Stomach smooth muscle (tissue), 2 donors: ENCODE data around the gene ITPR3.

ENCODE experiments used
- H3K27ac ChIP-seq: one replicate; pipeline ENCODE4 v1.7.0; 2013; ENCODE audit warnings: mild to moderate bottlenecking, low read length, inconsistent platforms
- H3K27me3 ChIP-seq, 2 donors: one replicate each; pipeline ENCODE4 v1.7.0; 2013; ENCODE audit warnings: low read length in 2 of 2; ENCODE audit not compliant: insufficient read depth in 2 of 2, control insufficient read depth in 1 of 2
- H3K36me3 ChIP-seq, 2 donors: one replicate each; pipeline ENCODE4 v1.7.0; 2013; ENCODE audit warnings: low read length in 2 of 2; ENCODE audit not compliant: control insufficient read depth in 2 of 2, insufficient read depth in 2 of 2
- H3K4me1 ChIP-seq: one replicate; pipeline ENCODE4 v1.7.0; 2013; ENCODE audit warnings: low read length; ENCODE audit not compliant: control insufficient read depth, insufficient read depth
- H3K4me3 ChIP-seq, 2 donors: one replicate each; pipeline ENCODE4 v1.7.0; 2013; ENCODE audit warnings: low read length in 2 of 2
- H3K9ac ChIP-seq, 2 donors: one replicate each; pipeline ENCODE4 v1.7.0; 2013; ENCODE audit warnings: low read length in 2 of 2, mild to moderate bottlenecking in 1 of 2
- H3K9me3 ChIP-seq, 2 donors: one replicate each; pipeline ENCODE4 v1.7.0; 2013; ENCODE audit warnings: low read length in 2 of 2; ENCODE audit not compliant: control insufficient read depth in 2 of 2
- donor health status: healthy.
- donor health status: Pancreatic carcinoma.

ITPR3 gene

DNA sequence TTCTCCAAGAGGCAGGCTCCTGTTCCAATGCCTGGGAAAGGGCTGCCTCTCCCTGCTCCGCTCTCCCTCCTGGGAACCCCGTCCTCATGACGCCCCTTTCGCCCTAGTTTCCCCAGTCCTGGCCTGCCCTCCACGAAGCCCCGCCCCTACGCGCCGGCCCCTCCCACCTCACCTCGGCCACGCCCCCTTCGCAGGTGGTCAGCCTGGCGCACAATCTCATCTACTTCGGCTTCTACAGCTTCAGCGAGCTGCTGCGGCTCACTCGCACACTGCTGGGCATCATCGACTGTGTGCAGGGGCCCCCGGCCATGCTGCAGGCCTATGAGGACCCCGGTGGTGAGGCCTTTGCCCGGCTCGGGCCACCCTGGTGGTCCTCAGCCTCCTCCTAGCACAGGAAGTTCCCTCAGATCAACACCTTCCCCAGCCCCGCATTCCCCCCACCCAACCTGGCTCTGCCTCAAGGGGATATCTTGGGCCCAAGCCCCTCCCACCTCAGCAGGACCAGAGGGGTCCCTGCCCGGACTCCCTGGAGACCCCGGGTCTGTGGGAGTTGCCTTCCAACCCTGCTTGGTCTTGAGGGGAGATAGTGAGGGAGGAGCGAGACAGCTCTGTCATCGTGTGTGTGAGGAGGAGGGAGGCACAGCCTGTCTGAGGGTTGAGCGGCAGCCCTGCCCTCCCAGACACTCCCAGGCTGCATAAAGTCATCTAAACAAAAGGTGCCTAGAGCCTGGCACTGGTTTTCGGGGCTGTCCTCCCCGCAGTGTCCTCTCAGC lies 50.0 kb downstream of the ITPR3 start:
- H3K9me3 ChIP-seq: no peaks in the 10 kb centered on the region
- peaks cover 0 to 10% of the 10 kb centered on the region in 2 donors for H3K27me3 ChIP-seq
- H3K36me3 ChIP-seq: no peaks in the 10 kb centered on the region
- peaks cover 2% of the 10 kb centered on the region for H3K4me1 ChIP-seq
- H3K27ac ChIP-seq: no peak overlapping the region
- no peak overlapping the region for H3K9ac ChIP-seq
- H3K4me3 ChIP-seq: no peak overlapping the region

- Histone ChIP-seq H3K9me3 (no peaks in the 10 kb centered on the region), H3K27me3 (peaks cover 0 to 12% of the 10 kb centered on the region in 2 donors), H3K4me3 (no peak overlapping the region), H3K9ac (no peak overlapping the region), H3K36me3 (no peaks in the 10 kb centered on the region), H3K4me1 (peaks cover 2% of the 10 kb centered on the region), H3K27ac (no peak overlapping the region)
Observed at GRCh38 chr6:33671744-33672072, 50.6 kb downstream of the ITPR3 start.

- Histone ChIP-seq H3K27me3 (peaks cover 0 to 13% of the 10 kb centered on the region in 2 donors), H3K4me3 (no peak overlapping the region), H3K4me1 (peaks cover 2% of the 10 kb centered on the region), H3K9ac (no peak overlapping the region), H3K36me3 (no peaks in the 10 kb centered on the region), H3K9me3 (no peaks in the 10 kb centered on the region), H3K27ac (no peak overlapping the region)
Observed at GRCh38 chr6:33672808-33673207, 51.7 kb downstream of the ITPR3 start.

DNA sequence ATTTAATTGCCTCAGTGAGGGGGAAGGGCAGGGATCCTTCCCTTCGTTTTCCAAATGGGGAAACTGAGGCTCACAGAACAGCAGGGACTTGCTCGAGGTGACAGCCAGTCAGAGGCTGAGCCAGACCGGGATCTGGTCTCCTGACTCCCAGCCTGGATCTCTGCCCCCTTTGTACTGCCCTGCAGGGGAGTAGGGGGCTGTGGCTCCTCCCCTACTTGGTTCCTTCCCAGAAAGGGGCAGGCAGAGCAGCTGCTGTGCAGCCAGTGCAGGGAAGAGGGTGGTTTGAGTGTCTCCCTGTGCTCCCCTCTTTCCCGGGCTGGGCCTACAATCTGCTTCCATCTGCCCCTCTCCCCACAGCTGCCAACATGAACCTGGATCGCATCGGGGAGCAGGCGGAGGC lies 52.7 kb downstream of the ITPR3 start:
- no peak overlapping the region for H3K4me3 ChIP-seq
- peaks cover 0 to 12% of the 10 kb centered on the region in 2 donors for H3K27me3 ChIP-seq
- peaks cover 2% of the 10 kb centered on the region for H3K4me1 ChIP-seq
- H3K36me3 ChIP-seq: no peaks in the 10 kb centered on the region
- no peak overlapping the region for H3K27ac ChIP-seq
- H3K9ac ChIP-seq: no peak overlapping the region
- no peaks in the 10 kb centered on the region for H3K9me3 ChIP-seq

DNA sequence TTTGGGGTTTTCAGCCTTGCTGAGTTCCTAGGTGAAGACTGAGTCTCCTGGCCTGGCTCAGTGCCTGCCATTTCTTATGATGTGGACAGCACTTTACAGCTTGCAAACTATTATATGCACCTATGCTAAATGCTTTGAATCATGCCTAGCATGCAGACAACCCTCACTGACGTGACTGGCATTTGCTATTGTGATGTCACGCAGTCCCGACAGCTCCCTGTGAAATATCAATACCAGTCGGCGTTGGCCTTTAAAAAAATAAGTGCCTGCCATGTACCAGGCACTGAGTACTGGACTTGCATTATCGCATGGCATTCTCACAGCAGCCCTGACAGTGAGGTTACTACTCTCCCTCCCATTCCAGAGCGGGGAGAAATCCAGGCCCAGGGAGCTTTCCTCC lies 54.8 kb downstream of the ITPR3 start:
- no peaks in the 10 kb centered on the region for H3K9me3 ChIP-seq
- H3K27me3 ChIP-seq: peaks cover 0 to 11% of the 10 kb centered on the region in 2 donors
- peaks cover 2% of the 10 kb centered on the region for H3K4me1 ChIP-seq
- H3K4me3 ChIP-seq: no peak overlapping the region
- H3K9ac ChIP-seq: no peak overlapping the region
- no peaks in the 10 kb centered on the region for H3K36me3 ChIP-seq
- H3K27ac ChIP-seq: no peak overlapping the region

DNA sequence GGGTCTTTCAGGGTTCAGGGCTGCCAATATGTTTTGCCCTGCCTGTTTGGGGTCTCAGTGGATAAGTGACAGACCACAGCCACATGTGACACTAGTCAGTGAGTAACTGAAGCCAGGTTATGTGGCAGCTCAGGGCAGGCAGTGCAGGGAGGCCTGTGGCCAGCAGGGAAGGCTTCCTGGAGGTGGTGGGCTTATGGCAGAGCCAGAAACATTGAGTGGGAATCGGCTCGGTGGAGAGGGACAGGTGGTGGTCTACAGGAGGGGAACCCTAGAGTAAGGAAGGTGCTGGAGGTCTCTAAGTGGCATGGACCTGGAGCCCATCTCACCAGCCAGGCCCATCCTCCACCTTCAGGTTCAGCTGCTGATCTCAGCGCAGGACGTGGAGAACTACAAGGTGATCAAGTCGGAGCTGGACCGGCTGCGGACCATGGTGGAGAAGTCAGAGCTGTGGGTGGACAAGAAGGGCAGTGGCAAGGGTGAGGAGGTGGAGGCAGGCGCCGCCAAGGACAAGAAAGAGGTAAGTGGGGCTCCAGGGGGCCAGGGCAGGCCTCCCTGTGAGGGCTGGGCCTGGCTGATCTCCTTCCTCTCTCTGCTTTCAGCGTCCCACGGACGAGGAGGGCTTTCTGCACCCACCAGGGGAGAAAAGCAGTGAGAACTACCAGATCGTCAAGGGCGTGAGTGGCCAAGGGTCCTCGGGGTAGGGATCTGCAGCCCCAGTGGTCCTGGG lies 55.5 kb downstream of the ITPR3 start:
- no peak overlapping the region for H3K9ac ChIP-seq
- no peaks in the 10 kb centered on the region for H3K9me3 ChIP-seq
- peaks cover 0 to 10% of the 10 kb centered on the region in 2 donors for H3K27me3 ChIP-seq
- no peak overlapping the region for H3K4me3 ChIP-seq
- no peak overlapping the region for H3K27ac ChIP-seq
- no peaks in the 10 kb centered on the region for H3K36me3 ChIP-seq
- H3K4me1 ChIP-seq: peaks cover 2% of the 10 kb centered on the region

GRCh38 chr6:33677143-33677660 lies 56.1 kb downstream of the ITPR3 start:
- Histone ChIP-seq H3K9ac (no peak overlapping the region), H3K4me1 (peaks cover 2% of the 10 kb centered on the region), H3K4me3 (no peak overlapping the region), H3K36me3 (no peaks in the 10 kb centered on the region), H3K27me3 (peaks cover 0 to 10% of the 10 kb centered on the region in 2 donors), H3K27ac (no peak overlapping the region), H3K9me3 (no peaks in the 10 kb centered on the region)

DNA sequence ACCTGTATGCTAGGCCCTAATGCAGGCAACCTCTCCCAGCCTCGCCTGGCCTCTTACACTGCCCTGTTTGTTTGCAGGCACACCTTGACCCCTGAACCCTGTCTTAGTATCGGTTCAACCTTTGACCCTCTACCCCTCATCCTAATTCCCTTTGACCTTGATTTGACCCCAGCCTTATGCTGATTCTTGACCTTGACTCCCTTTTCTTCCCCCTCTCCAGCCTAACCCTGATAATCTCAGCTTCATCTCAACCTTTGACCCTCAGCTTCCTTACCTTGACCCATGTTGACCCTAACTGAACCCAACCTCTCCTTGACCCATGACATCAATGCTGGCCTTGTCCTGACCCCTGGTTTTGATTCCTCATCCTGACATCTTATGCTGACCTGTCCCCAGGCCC lies 56.6 kb downstream of the ITPR3 start:
- no peak overlapping the region for H3K9ac ChIP-seq
- peaks cover 2% of the 10 kb centered on the region for H3K4me1 ChIP-seq
- H3K27me3 ChIP-seq: peaks cover 2 to 10% of the 10 kb centered on the region in 2 donors
- H3K27ac ChIP-seq: no peak overlapping the region
- H3K4me3 ChIP-seq: no peak overlapping the region
- no peaks in the 10 kb centered on the region for H3K36me3 ChIP-seq
- no peaks in the 10 kb centered on the region for H3K9me3 ChIP-seq

- Histone ChIP-seq H3K27me3 (peaks cover 3 to 8% of the 10 kb centered on the region in 2 donors), H3K36me3 (no peaks in the 10 kb centered on the region), H3K4me1 (peaks cover 2% of the 10 kb centered on the region), H3K9me3 (no peaks in the 10 kb centered on the region), H3K9ac (no peak overlapping the region), H3K27ac (no peak overlapping the region), H3K4me3 (no peak overlapping the region)
Observed at GRCh38 chr6:33678233-33678931, 57.3 kb downstream of the ITPR3 start.

DNA sequence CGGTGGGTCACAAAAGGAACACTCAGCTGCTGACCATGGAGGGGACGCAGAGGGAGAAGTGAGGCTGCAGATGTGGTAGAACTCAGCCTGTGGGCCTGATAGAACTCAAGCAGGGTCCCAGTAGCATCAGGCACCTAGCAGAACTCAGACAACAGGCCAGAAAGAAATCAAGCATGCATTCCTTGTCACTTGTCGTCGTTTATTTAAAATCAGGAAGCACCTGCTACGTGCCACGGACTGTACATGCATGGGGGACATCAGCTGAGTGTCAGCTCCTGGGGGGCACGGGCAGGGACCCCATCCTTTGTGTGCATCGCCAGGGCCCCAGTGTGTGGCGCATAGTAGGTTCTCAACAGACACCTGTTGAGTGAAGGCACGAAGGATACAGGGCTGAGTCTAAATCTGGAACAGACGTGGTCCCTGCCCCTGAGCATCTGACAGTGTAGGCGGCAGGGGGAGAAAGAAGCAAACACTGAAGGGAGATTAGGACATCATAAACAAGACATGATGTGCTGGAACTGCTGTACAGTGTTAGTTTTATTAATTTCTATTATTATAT lies 57.9 kb downstream of the ITPR3 start:
- Histone ChIP-seq H3K4me1 (no peaks in the 10 kb centered on the region), H3K27ac (no peak overlapping the region), H3K36me3 (no peaks in the 10 kb centered on the region), H3K9me3 (no peaks in the 10 kb centered on the region), H3K4me3 (no peak overlapping the region), H3K27me3 (peaks cover 3 to 8% of the 10 kb centered on the region in 2 donors), H3K9ac (no peak overlapping the region)
